ENCODE data around the gene CMTM4.
A peak's percentile ranks its signal among the peaks of the same experiment; 100 is the strongest.
"Not testable (repeated sequence)": the region's sequence is repeated elsewhere in the genome, so short reads cannot be mapped to it uniquely, and the experiment has no call there.

Gene CMTM4

GRCh38 chr16:66617010-66617434 lies 79.5 kb downstream of the CMTM4 start:
- Histone ChIP-seq H3K36me3 (ENCODE audit: control insufficient read depth, insufficient read depth, low read length) (no peaks in the 10 kb centered on the region), H3K79me2 (peaks cover 16% of the 10 kb centered on the region), H3K9me3 (ENCODE audit: control insufficient read depth, low read length) (no peaks in the 10 kb centered on the region), H3K27me3 (ENCODE audit: control insufficient read depth, insufficient read depth, low read length) (no peaks in the 10 kb centered on the region), H3K9ac (no peak overlapping the region), H2AFZ (no peak overlapping the region), H3K4me2 (ENCODE audit: low read length) (no peak overlapping the region), H3K4me3 (ENCODE audit: low read depth, low read length) (no peak overlapping the region), H3K4me1 (peaks cover 29% of the 10 kb centered on the region), H3K27ac (peak overlapping the region; percentile 66)
- no peak for TF ChIP-seq CTCF (IDR thresholded peaks at IDR 0.05)

- no peak overlapping the region for H3K4me2 ChIP-seq (ENCODE audit: low read length)
- H2AFZ ChIP-seq, result no peak overlapping the region
- H3K27me3 ChIP-seq (ENCODE audit: control insufficient read depth, insufficient read depth, low read length), result no peaks in the 10 kb centered on the region
- no peak for TF ChIP-seq CTCF (IDR thresholded peaks at IDR 0.05)
- no peak overlapping the region for H3K9ac ChIP-seq
- H3K4me3 ChIP-seq (ENCODE audit: low read depth, low read length), result no peak overlapping the region
- no peaks in the 10 kb centered on the region for H3K9me3 ChIP-seq (ENCODE audit: control insufficient read depth, low read length)
- peak overlapping the region; percentile 8 for H3K27ac ChIP-seq
- H3K79me2 ChIP-seq, result peaks cover 16% of the 10 kb centered on the region
- H3K36me3 ChIP-seq (ENCODE audit: control insufficient read depth, insufficient read depth, low read length), result no peaks in the 10 kb centered on the region
- peaks cover 29% of the 10 kb centered on the region for H3K4me1 ChIP-seq
These were observed 80.0 kb downstream of the CMTM4 start for GRCh38 chr16:66616592-66616991.

- Histone ChIP-seq H3K79me2 (peaks cover 16% of the 10 kb centered on the region), H3K4me1 (peaks cover 29% of the 10 kb centered on the region), H3K27me3 (ENCODE audit: control insufficient read depth, insufficient read depth, low read length) (no peaks in the 10 kb centered on the region), H3K4me3 (ENCODE audit: low read depth, low read length) (no peak overlapping the region), H3K9me3 (ENCODE audit: control insufficient read depth, low read length) (no peaks in the 10 kb centered on the region), H3K9ac (no peak overlapping the region), H3K4me2 (ENCODE audit: low read length) (no peak overlapping the region), H3K27ac (peak overlapping the region; percentile 8), H3K36me3 (ENCODE audit: control insufficient read depth, insufficient read depth, low read length) (no peaks in the 10 kb centered on the region), H2AFZ (no peak overlapping the region)
- TF ChIP-seq CTCF (IDR thresholded peaks at IDR 0.05), result no peak
These were observed 80.4 kb downstream of the CMTM4 start for GRCh38 chr16:66616169-66616568.

- no peak overlapping the region for H3K4me2 ChIP-seq (ENCODE audit: low read length)
- no peaks in the 10 kb centered on the region for H3K9me3 ChIP-seq (ENCODE audit: control insufficient read depth, low read length)
- no peak overlapping the region for H3K4me3 ChIP-seq (ENCODE audit: low read depth, low read length)
- peaks cover 16% of the 10 kb centered on the region for H3K79me2 ChIP-seq
- no peaks in the 10 kb centered on the region for H3K36me3 ChIP-seq (ENCODE audit: control insufficient read depth, insufficient read depth, low read length)
- H3K4me1 ChIP-seq, result peaks cover 29% of the 10 kb centered on the region
- H3K27ac ChIP-seq, result no peak overlapping the region
- H2AFZ ChIP-seq, result no peak overlapping the region
- H3K27me3 ChIP-seq (ENCODE audit: control insufficient read depth, insufficient read depth, low read length), result no peaks in the 10 kb centered on the region
- TF ChIP-seq CTCF (IDR thresholded peaks at IDR 0.05), result no peak
- no peak overlapping the region for H3K9ac ChIP-seq
These were observed 82.3 kb downstream of the CMTM4 start for GRCh38 chr16:66614161-66614802.

- no peaks in the 10 kb centered on the region for H3K9me3 ChIP-seq (ENCODE audit: control insufficient read depth, low read length)
- no peak overlapping the region for H3K27ac ChIP-seq
- H3K36me3 ChIP-seq (ENCODE audit: control insufficient read depth, insufficient read depth, low read length), result no peaks in the 10 kb centered on the region
These were observed 84.1 kb downstream of the CMTM4 start for GRCh38 chr16:66612422-66612821.

GRCh38 chr16:66611911-66612310 lies 84.6 kb downstream of the CMTM4 start:
- H3K4me3 ChIP-seq (ENCODE audit: low read depth, low read length); H3K9me3 ChIP-seq (ENCODE audit: control insufficient read depth, low read length); H3K36me3 ChIP-seq (ENCODE audit: control insufficient read depth, insufficient read depth, low read length); H3K27me3 ChIP-seq (ENCODE audit: control insufficient read depth, insufficient read depth, low read length); H2AFZ ChIP-seq; H3K27ac ChIP-seq; H3K9ac ChIP-seq; H3K4me2 ChIP-seq (ENCODE audit: low read length): not testable (repeated sequence)
- Histone ChIP-seq H3K79me2 (peaks cover 16% of the 10 kb centered on the region), H3K4me1 (peaks cover 22% of the 10 kb centered on the region)

More at GRCh38 chr16:66612422-66612821, 84.1 kb downstream of the CMTM4 start:
- no peak overlapping the region for H2AFZ ChIP-seq
- no peak overlapping the region for H3K9ac ChIP-seq
- H3K79me2 ChIP-seq, result peaks cover 16% of the 10 kb centered on the region
- peaks cover 23% of the 10 kb centered on the region for H3K4me1 ChIP-seq
- H3K27me3 ChIP-seq (ENCODE audit: control insufficient read depth, insufficient read depth, low read length), result no peaks in the 10 kb centered on the region
- TF ChIP-seq CTCF (IDR thresholded peaks at IDR 0.05), result no peak
- no peak overlapping the region for H3K4me3 ChIP-seq (ENCODE audit: low read depth, low read length)
- no peak overlapping the region for H3K4me2 ChIP-seq (ENCODE audit: low read length)

Data from parathyroid adenoma (tissue), 2 donors.